ENCODE data around the gene PRXL2C. TPM values are rescaled to one million over a fixed set of nuclear protein-coding genes. Genes with fewer than 3 reads are reported as not detected.

The PRXL2C gene
- total and polyA plus RNA-seq, 2 of the 13 experiments (the other 11 are each of a cell fraction or from before 2014, with no cell fraction given): 11.0 to 13.2 TPM

GRCh38 chr9:96655198-96655851, at the start of gene PRXL2C (continued):
- TF ChIP-seq ZHX2 (IDR thresholded peaks at IDR 0.05; ENCODE audit: low read depth) (no peak), ZHX2 (CRISPR knock-in tag; IDR thresholded peaks at IDR 0.05; ENCODE audit: borderline replicate concordance) (no peak), FOXK1 (CRISPR knock-in tag; IDR thresholded peaks at IDR 0.05; ENCODE audit: borderline replicate concordance, low read depth) (peak; percentile 54; the same call in 1 of the 2 replicates), CEBPG (CRISPR knock-in tag; IDR thresholded peaks at IDR 0.05) (no peak), CAMTA2 (CRISPR knock-in tag; IDR thresholded peaks at IDR 0.05; ENCODE audit: borderline replicate concordance) (no peak), ZNF530 (CRISPR knock-in tag; IDR thresholded peaks at IDR 0.05; ENCODE audit: low read depth) (peak; percentile 77; the same call in 1 of the 2 replicates), ZNF607 (CRISPR knock-in tag; IDR thresholded peaks at IDR 0.05; ENCODE audit: borderline replicate concordance) (peak; percentile 55; the same call in 1 of the 2 replicates), ZNF800 (CRISPR knock-in tag; IDR thresholded peaks at IDR 0.05) (no peak), ZNF75D (CRISPR knock-in tag; IDR thresholded peaks at IDR 0.05; ENCODE audit: borderline replicate concordance) (no peak), ZNF512 (CRISPR knock-in tag; IDR thresholded peaks at IDR 0.05) (no peak), ZFY (CRISPR knock-in tag; IDR thresholded peaks at IDR 0.05) (peak; percentile 8; the same call in 1 of the 2 replicates), DMAP1 (CRISPR knock-in tag; IDR thresholded peaks at IDR 0.05) (0 out of 2 replicates have a peak, but pooled peaks have one; percentile 15), REL (CRISPR knock-in tag; conservative IDR thresholded peaks at IDR 0.05) (no peak), MTERF4 (CRISPR knock-in tag; IDR thresholded peaks at IDR 0.05) (no peak), XRCC5 (optimal IDR thresholded peaks at IDR 0.05; ENCODE audit: low read length) (no peak), GATAD1 (CRISPR knock-in tag; IDR thresholded peaks at IDR 0.05) (no peak), FOXA3 (CRISPR knock-in tag; IDR thresholded peaks at IDR 0.05) (0 out of 2 replicates have a peak, but pooled peaks have one; percentile 30), KDM1A (CRISPR knock-in tag; IDR thresholded peaks at IDR 0.05) (0 out of 2 replicates have a peak, but pooled peaks have one; percentile 28), ZNF430 (CRISPR knock-in tag; IDR thresholded peaks at IDR 0.05) (peak; percentile 37; the same call in 1 of the 2 replicates), BHLHE40 (IDR thresholded peaks at IDR 0.05; ENCODE audit: low read length) (no peak)
